Measurements from ENCODE around the gene NKAIN2.

DNA sequence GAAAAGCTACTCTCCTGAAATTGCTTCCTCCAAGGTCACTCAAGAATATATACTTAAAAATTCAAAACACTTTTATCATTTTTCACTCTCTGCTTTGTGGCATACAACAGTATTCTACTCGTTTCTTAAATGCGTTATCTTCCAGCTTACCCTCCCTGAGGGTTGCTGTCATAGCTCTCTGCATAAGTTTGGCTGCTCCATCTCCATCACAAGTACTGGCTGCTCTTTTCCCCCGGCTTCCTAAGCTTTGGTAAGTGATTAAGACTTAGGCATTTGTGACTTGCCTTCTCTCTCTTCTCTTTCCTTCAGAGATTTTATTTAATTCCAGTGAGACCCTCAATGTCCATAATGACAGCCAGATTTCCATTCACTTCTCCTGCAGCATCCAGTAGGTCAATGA is 128.3 kb downstream of the NKAIN2 start:
- TF ChIP-seq CTCF (conservative IDR thresholded peaks at IDR 0.05 in 1 of 2, IDR thresholded peaks at IDR 0.05 in 1 of 2; ENCODE audit: extremely low read depth in 1 of 2, insufficient read depth in 1 of 2, low read depth in 1 of 2, low read length in 2 of 2) (no peak), EZH2 (IDR thresholded peaks at IDR 0.05; ENCODE audit: borderline replicate concordance, low read length) (no peak)

All from mammary epithelial cell (primary cell).